DLD1 (cell line): ENCODE measurements around the gene DHRS7C.
"Not testable (repeated sequence)": the region's sequence is repeated elsewhere in the genome, so short reads cannot be mapped to it uniquely, and the experiment has no call there.

ENCODE experiments used
- in situ Hi-C: cut with HindIII; loops from 2 replicates; pipeline ENCODE4 v1.10.0; 2017; ENCODE audit warnings: low sequenced_read_pairs

The DHRS7C gene

GRCh38 chr17:9810100-9810949 is 18.9 kb upstream of the DHRS7C start:
- in situ Hi-C loops: no loop called here

GRCh38 chr17:9809409-9809808 is 18.0 kb upstream of the DHRS7C start:
- in situ Hi-C loops: no loop called here

DNA sequence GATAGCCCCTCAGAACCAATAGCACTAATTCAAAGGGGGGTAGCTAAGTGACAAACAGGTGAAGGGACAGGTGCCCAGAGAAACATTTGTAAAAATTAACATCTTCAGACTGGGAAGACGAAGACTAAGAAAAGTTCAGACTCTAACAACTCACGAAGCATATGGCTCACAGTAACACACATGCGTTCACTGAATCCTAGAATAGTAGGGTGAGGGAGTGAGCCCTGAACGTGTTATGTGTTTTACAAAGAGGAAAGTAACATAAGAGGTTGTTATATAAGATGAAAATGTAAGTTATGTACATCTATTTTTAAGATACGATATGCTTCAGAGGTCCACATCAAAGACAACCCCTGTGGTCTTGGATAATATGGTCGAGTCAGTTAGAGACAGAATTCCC is 15.3 kb upstream of the DHRS7C start:
- in situ Hi-C loops: no loop called here

DNA sequence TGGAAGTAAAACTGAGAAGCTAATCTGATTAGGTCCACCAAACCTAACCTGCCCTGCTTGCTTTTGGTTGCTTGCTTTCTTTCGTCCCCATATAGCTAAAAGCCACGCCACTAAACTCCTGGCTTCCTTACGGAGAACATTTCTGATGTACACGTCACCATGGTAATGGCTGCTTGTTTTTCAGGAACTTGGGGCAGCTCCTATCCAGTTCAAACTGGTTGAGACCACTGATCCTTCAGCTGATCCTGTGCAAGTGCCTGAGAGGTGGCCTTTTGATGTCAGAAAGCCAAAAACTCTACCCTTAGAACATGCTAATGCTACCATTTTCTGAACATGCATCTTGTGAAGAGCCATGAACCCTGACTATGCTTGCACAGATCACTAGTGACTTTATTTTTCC is 14.4 kb upstream of the DHRS7C start:
- in situ Hi-C loops: no loop called here

DNA sequence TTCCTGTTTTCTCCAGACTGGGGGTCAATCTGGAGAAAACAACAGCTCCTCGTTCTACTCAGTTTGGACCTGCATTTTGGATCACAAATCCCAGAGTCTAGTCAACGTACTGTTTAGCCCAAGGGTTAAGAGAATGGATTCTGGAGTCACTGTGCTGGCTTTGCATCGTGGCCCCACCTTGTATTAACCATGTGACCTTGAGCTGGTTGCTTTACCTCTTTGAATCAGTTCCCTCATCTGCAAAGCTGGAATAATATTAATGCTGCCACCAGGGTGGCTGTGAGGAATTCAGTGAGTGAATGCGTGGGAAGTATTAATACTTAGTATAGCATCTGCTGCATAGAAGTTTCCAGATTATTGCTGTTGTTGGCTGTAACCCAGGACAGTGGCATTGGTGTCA is 11.3 kb upstream of the DHRS7C start:
- in situ Hi-C loops: no loop called here

GRCh38 chr17:9802294-9802693 is 10.9 kb upstream of the DHRS7C start:
- in situ Hi-C loops: no loop called here

GRCh38 chr17:9801505-9801904 is 10.1 kb upstream of the DHRS7C start:
- in situ Hi-C loops: no loop called here

DNA sequence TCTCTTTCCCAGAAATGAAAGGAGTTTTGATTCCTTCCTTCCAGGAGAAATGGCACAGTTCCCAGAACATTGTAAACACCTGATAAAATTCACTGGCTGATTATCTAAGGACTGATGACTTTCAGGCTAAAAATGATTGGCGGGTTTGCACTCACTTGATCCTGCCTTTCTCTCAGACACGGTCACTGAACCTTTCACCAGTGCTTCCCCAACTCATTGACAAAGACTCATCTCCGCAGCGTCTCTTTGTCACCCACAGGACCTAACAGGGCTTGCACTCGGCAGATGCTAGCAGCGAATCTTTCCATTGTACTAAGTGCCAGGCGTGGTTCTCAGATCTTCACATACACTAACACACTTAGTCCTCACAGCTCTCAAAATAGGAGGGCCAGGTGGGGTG is 7.3 kb upstream of the DHRS7C start:
- in situ Hi-C loops: no loop called here

GRCh38 chr17:9798008-9798407 is 6.6 kb upstream of the DHRS7C start:
- in situ Hi-C loops: no loop called here

DNA sequence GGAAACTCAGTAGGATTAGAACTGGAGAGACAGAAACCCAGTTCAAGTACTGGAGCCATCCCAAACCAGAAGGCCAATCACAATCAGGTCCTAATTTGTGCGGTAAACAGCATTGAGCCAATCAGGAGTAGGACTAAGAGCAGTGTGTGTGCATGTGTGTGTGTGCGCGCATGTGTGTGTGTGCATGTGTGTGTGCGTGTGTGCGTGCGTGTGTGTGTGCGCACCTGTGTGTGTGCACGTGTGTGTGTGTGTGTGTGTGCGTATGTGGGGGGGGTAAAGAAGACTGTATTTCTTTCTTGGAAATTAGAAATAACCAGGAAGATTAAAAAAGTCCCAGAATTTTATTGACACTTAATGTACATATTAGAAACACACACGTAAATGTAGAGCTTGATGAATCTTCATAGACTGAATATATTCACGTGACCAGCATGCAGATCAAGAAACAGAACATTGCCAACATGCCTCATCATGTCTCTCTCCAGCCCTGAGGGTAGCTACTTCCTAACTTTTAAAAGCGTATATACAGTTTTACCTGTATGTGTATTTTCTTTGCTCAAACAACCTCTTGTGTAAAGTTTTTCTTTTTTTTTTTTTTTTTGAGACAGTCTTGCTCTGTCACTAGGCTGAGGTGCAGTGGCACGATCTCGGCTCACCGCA is 919 bp upstream of the DHRS7C start:
- in situ Hi-C loops: no loop called here

DNA sequence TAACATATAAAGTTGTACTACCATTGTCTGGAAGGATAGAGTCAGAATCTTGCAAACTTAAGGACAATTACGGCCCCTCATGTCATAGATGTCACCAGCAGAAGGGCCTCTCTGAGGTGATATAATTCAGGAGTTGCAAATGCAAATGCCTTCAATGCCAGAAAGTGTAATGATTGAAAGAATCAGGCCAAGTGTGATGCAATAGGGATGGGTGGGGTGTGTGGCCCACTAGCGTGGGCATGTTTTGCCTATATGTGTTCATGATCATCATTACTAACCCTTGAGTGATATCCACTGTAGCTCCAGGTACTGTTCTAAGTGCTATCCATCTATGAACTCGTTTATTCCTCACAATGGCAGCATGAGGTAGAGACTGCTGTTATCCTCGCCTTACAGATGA is 1.1 kb downstream of the DHRS7C start:
- in situ Hi-C loops: no loop called here

GRCh38 chr17:9788601-9789000 is 2.8 kb downstream of the DHRS7C start:
- in situ Hi-C loops: no loop called here

DNA sequence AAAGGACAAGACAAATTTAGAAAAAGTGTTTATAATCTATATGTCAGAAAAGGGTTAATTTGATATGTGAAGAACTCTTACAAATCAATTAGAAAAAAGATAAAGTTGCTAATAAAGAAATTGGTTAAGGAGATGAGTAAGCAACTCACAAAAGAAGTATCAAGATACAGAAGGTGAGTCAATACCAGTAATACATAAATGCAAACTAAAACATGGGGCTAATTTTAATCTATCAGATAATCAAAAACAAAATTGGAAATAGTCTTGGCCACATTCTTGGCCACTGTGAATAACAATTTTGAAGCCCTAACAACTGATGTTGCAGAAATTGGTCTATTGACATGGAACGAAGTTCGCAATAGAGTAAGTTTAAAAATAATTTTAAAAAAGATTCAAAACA is 6.8 kb downstream of the DHRS7C start:
- in situ Hi-C loops: no loop called here

GRCh38 chr17:9783465-9783864 is 7.9 kb downstream of the DHRS7C start:
- in situ Hi-C loops: not testable (repeated sequence)

DNA sequence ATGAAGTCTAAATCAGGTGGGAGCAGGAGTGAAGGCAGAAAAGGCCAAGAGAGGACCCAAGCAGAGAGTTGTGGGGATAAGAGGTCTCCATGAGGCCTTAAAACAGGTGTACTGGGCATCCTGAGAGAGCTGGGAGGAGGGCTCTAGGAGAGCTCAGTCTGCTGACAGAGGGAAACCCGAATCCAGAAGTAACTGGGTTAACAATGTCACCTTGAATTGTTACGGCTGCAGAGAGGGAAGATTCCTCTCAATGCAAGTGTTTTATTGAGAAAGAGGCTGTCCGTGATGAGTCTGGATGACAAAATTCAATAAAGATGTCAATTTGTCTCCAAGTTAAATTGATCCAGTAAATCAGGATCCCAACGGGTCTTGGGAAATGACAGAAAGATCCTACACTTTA is 8.3 kb downstream of the DHRS7C start:
- in situ Hi-C loops: no loop called here

GRCh38 chr17:9780552-9780951 is 10.8 kb downstream of the DHRS7C start:
- in situ Hi-C loops: no loop called here

GRCh38 chr17:9776911-9777310 is 14.5 kb downstream of the DHRS7C start:
- in situ Hi-C loops: no loop called here

DNA sequence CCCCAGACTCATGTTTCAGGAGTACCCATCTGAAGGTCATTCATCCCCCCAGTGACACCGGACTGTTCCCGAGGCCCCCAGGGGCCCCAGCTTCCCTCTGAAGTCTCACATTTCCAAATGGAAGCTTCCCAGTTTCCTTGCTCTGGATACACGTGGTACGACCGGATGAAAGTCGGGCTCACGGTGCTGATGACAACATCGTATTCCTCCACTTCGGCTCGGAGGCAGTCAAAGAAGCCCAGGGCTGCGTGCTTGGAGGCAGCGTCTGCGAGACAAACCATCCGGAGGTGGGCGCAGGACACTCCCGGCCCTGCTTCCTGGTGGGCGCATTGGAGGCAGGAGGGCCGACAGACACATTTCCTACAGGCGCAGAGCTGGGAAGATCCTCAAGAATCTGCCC is 18.7 kb downstream of the DHRS7C start:
- in situ Hi-C loops: no loop called here

DNA sequence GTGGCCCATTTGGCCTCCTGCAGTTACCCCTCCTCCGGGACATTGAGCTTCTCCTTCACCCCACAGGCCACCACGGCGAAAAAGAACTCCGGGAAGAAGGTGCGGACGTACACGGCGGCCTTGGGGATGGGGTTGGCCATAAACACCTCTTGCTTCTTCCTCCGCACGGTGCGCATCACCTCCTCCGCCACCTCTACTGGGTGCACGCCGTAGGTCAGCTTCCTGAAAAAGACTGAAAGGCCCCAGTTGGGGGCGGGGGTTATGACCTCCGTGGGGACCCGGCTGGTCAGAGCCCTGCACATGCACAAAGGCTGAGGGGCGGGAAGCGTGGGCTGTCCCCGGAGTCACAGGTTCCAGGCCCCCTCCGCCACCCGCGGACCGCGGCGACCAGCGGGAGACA is 19.9 kb downstream of the DHRS7C start:
- in situ Hi-C loops: no loop called here

GRCh38 chr17:9769036-9769695 is 22.2 kb downstream of the DHRS7C start:
- in situ Hi-C loops: no loop called here

GRCh38 chr17:9768381-9768934 is 22.9 kb downstream of the DHRS7C start:
- in situ Hi-C loops: no loop called here
